ENCODE measurements around the gene RAB40B.
"Not testable (repeated sequence)": the region's sequence is repeated elsewhere in the genome, so short reads cannot be mapped to it uniquely, and the experiment has no call there.

The RAB40B gene, protein sequence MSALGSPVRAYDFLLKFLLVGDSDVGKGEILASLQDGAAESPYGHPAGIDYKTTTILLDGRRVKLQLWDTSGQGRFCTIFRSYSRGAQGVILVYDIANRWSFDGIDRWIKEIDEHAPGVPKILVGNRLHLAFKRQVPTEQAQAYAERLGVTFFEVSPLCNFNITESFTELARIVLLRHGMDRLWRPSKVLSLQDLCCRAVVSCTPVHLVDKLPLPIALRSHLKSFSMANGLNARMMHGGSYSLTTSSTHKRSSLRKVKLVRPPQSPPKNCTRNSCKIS

DNA sequence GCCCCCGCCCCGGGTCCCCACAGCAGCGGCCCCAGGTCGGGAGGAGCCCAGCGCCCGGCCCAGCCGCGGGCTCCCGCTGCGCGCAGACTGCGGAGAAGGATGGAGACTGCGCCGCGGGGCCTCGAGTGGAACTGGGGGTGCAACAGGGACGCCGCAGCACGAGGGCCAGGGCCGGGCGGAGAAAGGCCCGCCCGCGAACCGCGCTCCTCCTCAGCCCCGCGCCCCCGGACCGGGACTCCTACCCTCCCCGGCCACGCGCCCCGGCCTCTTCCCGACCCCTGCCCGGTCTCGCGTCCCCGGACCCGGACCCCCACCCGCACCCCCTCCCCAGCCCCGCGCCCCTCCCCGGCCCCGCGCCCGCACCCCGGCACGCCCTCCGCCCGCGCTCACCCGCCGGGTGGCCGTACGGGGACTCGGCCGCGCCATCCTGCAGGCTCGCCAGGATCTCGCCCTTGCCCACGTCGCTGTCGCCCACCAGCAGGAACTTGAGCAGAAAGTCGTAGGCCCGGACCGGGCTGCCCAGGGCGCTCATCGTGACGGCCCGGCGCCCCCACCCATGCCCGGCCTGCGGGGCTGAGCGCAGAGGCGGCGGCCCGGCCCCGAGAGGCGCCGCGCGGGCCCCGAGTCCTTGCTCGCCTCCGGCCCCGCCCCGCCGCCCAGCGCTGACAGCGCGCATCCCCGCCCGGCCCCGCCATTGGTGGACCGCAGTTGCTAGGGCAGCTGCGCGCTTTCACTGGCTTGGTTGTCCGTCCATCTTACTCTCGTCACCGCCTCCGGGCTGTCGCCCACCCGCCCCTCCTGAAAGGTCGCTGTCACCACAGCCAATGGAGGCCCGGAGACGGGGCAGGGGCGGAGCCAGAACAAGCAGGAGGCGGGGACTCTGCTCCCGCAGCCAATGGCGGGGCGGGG, at the start of gene RAB40B:
TSS of gene RAB40B (minus strand) at position 634 of the 909 bp plus-strand sequence. CDS start at position 532, 102 bp downstream.
- peak; percentile 91 for DNase-seq

DNA sequence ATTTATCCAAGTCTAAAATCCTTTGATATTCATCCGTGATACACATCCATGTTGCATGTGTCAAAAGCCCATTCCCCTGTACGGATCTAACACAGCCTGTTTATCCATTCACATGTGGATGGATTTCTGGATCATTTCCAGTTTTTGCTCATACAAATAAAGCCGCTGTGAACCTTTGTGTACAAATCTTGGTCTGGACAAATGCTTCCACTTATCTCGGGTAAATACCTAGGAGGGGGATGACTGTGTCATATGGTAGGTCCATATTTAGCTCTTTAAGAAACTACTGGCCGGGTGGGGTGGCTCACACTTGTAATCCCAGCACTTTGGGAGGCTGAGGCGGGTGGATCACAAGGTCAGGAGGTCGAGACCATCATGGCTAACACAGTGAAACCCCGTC, 47.0 kb upstream of the RAB40B start:
- peak; percentile 61 for DNase-seq

DNA sequence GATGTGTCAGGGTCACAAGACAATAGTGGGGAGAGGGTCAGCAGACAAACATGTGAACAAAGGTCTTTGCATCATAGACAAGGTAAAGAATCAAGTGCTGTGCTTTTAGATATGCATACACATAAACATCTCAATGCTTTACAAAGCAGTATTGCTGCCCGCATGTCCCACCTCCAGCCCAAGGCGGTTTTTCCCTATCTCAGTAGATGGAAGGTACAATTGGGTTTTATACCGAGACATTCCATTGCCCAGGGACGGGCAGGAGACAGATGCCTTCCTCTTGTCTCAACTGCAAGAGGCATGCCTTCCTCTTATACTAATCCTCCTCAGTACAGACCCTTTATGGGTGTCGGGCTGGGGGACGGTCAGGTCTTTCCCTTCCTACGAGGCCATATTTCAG, 46.2 kb upstream of the RAB40B start:
- DNase-seq, result not testable (repeated sequence)

DNA sequence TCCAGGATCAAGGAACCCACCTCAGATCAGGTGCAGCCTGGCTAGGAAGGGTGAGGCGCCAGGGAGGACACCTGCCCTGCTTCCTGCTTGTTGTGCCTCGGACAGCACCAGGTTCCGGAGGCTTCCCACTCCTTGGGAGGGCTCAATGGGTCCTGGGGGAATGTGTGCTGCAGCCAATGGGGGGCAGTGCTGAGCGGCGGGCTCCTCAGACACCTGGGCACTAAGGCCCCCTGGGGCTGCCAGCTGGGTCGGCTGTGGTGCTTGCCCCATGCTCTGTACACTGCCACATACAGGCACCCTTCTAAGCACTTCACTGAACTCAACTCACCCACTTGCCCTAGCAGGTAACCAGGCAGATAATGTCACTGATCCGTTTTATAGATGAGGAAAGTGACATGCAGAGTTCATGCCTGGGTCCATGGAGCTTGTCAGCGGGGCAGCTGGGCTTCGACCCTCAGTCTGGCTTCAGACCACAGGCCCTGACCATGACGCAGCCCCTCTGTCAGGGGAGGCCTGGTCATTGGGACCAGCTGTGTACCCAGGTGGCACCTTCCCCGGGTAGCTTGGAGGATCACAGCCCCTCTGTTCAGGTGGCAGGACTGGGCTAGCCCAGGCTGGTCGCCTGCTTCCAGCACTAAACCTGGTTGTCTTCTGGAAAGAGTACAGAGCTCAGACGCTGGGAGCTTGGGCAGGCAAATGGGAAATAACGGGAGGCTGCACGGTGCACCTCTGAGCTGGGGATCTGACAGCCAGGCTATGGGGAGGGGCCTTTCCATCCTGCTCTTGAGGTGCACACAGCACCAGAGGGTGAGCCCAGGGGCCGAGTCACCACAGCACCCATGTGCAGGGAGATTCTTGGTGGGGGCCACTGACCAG, 45.1 kb upstream of the RAB40B start:
- no peak for DNase-seq

DNA sequence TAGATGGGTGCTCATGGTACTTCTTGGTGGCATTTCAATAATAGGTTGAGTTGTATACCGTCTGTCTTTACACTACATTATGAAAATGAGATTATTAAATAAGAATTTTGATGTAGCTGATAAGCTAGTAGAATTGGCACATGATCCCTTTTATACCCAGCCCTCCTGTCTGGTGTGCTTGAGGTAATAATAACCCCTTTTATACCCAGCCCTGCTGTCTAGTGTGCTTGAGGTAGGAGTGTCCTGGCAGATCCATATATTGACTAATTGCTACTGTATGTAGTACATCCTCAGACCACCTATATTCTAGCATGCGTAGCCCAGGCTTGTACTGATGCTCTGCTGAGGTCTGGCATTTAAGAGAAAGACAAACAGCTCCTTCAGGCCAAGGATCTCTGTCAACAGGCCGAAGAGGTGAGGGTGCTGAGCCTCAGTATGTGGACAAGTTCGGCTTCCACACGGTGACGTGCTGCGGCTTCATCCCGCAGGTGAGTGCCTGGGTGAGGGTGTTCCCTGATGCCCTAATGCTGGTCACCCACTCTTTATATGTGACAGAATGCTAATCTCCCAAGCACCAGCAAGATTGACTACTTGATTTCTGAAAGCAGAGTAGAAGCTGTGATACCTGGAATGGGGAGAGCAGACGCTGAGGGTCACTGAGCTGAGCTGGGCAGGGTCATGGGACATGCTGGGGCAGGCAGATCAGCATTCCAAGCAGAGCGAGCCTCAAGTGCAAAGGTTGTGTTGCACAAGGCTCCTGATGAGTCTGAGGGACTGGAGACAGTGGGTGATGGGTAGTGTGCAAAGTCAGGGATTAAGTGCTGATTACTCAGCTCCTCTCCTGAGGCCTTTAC, 42.6 kb upstream of the RAB40B start:
- no peak for DNase-seq

DNA sequence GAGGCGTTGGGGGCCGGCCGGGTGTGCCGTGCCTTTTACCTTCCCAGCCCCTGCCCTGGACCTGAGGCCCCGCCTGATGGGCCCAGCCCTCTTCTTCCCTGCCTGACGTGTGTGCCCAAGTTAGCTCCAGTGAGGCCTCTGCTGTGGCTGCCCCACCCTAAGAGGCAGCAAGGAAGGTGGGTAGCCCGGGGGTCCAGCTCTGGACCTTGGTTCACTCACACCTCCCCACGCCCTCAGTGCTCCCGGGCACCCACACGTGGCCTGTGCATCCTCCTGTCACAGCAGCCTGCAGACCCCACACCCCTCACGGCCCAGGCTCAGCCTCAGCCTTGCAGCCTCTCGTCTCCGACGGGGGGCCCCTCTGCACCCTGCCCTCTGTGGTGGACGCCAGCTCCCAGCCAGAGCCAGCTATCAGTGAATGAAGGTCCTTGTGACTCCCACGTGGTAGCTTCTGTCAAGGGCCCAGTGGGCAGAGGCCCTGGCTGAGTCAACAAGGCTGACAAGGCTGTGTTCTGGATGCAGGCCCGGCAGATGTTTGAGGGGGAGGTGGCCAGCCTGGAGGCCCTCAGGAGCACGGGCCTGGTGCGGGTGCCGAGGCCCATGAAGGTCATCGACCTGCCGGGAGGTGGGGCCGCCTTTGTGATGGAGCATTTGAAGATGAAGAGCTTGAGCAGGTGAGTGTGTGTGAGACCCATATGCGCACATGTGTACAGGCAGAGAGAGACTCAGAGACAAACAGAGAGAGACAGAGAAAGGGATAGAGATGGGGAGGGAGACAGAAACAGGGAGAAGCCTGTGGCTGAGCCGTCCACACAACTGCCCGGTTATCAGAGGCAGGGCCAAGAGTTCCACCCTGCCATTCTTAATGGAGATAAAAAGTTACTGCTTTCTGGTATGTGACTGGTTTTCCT, 39.7 kb upstream of the RAB40B start:
- peak; percentile 82 for DNase-seq

DNA sequence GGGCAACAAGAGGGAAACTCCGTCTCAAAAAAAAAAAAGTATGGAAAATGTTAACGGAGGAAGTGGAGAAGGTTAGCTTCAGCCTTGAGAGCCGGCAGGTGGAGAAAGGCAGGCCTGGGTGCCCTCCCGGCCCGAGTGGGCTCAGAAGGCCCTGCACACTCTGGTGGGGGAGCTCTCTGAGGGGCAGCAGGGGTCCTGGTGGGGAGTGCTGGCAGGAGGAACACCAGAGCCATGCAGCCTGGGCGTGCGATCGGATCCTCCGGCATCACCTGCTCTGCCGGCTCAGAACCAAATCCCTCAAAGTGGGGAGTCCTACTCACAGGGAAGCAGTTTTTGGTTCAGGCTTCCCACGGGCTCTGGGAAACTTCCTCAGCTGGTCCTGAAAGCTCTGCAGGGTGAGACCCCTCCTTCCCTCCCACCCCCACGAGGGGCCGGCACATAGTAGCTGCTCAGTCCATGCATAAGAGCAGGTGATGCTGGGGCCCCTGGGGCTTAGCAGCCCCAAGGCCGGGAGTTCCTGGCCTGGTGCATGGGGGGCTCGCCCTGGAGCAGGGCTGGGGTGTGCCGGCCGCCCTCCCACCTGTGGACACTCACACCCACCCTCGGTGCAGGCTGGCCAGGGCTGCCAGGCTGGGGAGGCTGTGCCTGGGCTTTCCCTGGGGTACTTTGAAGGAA, 38.1 kb upstream of the RAB40B start:
- DNase-seq, result no peak

DNA sequence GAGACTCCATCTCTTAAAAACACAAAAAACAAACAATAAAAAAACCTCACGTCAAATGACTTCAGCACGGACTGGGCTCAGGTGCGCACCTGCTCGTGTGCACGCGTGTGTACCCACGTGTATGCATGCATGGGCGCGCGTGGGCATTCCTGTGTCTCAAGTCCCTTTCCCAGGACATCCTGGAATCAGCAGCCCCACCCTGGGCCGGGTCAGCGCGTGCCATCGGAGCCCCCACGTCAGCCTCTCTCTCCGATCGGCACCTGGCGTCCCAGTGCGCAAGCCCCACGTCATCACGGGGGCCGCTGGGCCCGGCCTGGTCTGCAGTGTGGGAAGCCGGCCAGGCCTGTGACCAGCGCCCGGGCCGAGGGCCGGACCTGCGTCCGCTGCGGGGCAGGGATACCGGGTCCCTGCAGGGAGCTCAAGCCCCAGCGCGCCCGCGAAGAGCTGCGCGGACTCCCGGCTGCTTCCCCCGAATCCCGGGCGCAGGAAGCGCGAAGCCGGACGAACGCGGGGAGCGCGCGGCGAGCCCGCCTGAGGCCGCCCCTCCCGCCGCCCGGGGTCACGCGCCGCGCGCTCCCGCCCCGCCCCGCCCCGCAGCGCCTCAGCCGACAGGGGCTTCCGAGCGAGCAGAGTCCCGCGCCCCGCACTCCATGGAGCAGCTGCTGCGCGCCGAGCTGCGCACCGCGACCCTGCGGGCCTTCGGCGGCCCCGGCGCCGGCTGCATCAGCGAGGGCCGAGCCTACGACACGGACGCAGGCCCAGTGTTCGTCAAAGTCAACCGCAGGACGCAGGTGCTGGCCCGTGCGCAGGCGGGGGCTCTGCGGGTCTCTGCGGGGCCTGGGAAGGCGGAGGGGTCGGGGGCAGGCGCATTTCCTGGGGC, 36.7 kb upstream of the RAB40B start, which contains the start of gene FN3K:
TSS of gene FN3K (plus strand) at position 629 of the 880 bp plus-strand sequence. CDS start at position 651, 22 bp downstream.
- DNase-seq, result peak; percentile 26

DNA sequence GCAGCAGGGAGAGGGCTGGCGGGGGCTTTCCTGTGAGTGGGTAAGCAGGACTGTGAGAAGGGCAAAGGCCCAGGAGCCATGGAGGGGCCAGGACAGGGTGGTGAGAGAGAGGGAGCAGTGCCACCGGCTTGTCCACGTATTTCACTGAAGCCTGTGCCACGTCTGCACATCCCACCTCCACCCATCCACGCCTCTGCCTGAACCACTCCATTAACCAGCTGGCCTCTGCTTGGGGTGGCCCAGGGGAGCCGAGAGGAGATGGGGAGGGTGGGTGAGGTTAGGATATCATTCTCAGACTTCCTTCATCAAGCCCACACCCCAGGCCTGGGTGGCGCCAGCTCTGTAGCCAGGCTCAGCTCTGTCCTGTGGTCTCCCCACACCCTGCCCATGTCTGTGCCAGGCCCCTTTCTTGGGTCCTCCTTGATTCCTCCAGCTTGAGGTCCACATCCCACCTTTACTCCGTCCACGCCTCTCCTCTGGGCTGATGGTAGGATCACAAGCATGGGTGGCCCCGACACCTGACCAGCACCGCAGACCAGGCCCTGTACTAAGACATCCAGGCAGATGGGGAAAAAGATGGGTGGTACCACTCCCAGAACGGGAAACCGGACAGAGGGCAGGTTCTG, 33.7 kb upstream of the RAB40B start:
- no peak for DNase-seq

DNA sequence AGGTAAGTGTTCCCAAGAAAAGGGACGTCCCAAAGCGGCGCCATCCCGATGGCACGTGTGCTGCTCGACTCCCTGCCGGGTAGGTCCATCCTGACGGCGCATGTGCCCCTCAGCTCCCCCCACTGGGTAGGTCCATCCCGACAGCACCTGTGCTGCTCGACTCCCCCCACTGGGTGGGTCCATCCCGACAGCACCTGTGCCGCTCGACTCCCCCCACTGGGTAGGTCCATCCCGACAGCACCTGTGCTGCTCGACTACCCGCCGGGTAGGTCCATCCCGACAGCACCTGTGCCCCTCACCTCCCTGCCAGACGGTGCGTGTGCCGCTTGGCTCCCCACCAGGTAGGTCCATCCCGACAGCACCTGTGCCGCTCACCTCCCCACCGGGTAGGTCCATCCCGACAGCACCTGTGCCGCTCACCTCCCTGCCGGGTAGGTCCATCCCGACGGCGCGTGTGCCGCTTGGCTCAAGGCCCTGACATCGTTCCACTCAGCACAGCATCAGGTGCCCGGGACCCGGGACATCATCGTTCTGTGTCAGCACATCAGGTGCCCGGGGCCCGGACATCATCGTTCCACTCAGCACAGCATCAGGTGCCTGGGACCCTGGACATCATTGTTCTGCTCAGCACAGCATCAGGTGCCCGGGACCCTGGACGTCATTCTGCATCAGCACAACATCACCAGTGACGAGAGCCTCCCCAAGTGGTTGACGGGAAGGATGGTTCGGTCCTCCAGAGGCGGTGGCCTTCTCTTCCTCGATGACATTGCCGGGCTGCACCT, 31.2 kb upstream of the RAB40B start:
- DNase-seq, result no peak

DNA sequence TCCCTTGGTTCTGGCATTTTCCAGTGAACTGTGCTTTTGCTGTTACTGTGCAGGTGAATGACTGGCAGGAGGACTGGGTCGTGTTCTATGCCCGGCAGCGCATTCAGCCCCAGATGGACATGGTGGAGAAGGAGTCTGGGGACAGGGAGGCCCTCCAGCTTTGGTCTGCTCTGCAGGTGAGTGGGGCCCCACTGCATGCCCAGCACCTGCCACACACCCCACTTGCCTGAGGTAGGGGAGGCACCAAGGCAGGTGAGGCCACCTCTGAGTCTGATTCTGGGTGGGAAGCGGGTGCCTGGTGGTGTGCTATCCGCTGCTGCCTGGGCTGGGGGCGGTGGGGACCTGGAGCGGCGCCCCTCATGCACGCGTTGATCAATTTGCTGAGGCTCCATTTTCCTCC, 27.9 kb upstream of the RAB40B start:
- no peak for DNase-seq

DNA sequence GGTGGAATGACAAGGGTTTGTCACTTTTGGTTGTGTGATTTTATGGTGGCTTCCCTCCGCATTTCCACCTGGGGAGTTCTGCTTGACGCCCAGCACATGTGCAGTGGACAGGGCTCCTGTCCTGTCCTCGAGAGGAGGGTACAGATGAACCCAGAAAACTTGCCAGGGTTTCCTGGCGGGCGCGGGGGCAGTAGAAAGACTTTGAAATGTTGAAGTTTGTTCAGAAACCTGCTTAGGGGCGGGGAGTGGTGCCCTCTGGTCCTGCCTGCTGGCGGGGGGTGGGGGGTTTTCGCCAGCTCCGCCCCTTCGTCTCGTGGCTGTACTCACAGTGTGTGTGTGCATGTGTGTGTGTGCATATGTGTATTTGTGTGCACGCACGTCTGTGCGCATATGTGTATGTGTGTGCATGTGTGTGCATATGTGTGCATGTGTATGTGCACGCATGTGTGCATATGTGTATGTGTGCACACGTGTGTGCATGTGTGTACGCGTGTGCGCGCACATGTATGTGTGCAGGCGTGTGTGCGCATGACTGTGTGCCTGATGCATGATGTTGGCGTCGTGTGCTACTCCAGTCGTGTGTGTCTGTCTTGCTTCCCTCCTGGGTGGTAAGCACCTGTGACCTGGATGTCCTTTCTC, 24.8 kb upstream of the RAB40B start:
- no peak for DNase-seq

DNA sequence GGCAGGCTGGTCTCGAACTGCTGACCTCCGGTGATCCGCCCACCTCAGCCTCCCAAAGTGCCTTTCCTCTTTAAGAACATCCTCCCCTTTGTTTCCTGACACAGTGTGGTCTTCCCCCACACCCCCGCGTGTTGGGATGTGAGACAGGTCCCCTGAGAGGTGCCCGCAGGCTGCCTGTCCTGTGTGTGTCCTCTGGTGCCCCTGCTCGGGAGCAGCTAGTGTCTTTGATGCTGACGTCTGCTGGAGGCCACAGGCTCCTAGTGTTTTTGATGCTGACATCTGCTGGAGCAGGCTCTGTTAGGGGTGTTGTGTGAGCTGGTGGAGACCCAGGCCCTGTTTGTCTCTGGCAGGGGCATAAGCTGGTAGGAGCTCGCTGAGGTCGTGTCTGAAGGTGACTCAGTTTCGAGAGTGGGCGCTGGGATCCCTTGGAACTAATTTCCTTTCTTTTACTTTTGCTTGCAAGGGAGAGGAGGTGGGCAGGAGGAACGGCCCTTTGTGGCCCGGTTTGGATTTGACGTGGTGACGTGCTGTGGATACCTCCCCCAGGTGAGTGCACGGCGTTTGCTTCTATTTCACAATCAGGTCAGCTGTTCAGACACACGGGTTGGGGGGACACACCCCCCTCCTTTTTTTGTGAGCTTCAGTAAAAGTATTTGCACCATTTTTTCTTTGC, 24.0 kb upstream of the RAB40B start:
- no peak for DNase-seq

DNA sequence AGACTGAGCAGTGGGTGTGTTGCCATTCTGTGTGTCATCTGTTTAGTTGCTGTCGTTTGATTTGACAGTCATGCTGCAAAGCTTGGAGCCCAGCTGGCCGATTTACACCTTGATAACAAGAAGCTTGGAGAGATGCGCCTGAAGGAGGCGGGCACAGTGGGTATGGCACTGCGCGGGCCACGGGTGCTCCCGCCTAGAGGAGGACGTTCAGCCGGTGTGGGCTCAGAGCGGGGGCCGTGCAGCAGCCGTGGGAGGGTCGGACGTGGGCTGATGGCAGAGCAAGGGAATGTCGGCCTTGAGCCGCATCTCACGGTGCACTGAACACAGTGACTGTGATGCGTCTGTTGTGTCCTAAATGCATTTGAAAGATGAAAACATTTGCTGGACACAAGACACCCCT, 21.7 kb upstream of the RAB40B start:
- DNase-seq, result no peak

DNA sequence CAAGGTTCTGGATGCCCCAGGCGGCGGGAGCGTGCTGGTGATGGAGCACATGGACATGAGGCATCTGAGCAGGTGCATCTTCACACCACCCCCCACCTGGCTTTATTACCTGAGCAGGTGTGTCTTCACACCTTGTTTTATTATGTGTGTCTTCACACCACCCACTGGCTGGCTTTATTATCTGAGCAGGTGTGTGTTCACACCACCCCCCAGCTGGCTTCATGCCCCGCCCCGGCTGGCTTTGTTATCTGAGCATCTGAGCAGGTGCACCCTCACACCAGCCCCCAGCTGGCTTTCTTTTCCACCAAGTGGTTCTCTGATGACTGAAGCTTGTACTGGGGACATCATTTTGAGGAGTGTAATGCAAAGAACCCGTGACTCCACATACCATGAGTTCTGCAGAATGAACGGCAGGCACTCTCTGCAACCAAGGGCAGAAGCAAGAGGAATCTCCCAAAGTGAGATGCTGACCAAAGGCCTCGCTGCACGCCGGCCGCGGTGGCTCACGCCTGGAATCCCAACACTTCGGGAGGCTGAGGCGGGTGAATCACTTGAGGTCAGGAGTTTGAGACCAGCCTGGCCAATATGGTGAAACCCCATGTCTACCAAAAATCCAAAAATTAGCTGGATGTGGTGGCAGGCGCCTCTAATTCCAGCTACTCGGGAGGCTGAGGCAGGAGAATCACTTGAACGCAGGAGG, 20.6 kb upstream of the RAB40B start:
- peak; percentile 18 for DNase-seq
